Upper lobe of right lung (tissue), 1 donor: ENCODE measurements around the gene ANKS1B. TPM values are rescaled to one million over a fixed set of nuclear protein-coding genes. Genes with fewer than 3 reads are reported as not detected.

Source experiments
- ATAC-seq: fragments of 200-7000 bp; cut with Tn5 transposase; one replicate; pipeline ENCODE4 v1.9.1; 2020; ENCODE audit warnings: mild to moderate bottlenecking, moderate library complexity
- DNase-seq: peaks from one replicate; pipeline ENCODE4 v3.0.0-alpha.2; 2020
- H3K27ac ChIP-seq: fragments of 200-600 bp; one replicate; pipeline ENCODE4 v1.8.0; 2022
- H3K27me3 ChIP-seq: fragments of 200-600 bp; one replicate; pipeline ENCODE4 v1.8.0; 2022; ENCODE audit warnings: mild to moderate bottlenecking
- H3K36me3 ChIP-seq: fragments of 200-600 bp; one replicate; pipeline ENCODE4 v1.8.0; 2022
- H3K4me1 ChIP-seq: fragments of 200-600 bp; one replicate; pipeline ENCODE4 v1.8.0; 2022
- H3K4me3 ChIP-seq: fragments of 200-600 bp; one replicate; pipeline ENCODE4 v1.8.0; 2022; ENCODE audit warnings: mild to moderate bottlenecking
- H3K9me3 ChIP-seq: fragments of 200-600 bp; one replicate; pipeline ENCODE4 v1.8.0; 2022
- intact Hi-C: fragments of 100-400 bp; cut with DNase I; formaldehyde crosslinking; loops from one replicate; pipeline ENCODE4 v1.11.0; 2022
- total RNA-seq: library from RNA; stranded (reverse); fragmentation: NEBNext Ultra II Directional; extraction: Animal tissue kit (Norgen Biotek cat#: 25700); gene quantifications from one replicate; pipeline ENCODE4 v1.2.1, GENCODE V29; 2021
- TF ChIP-seq, protein P1 (sequence below): fragments of 200-600 bp; IDR thresholded peaks from one replicate; pipeline ENCODE4 v1.8.0; 2022; ENCODE audit warnings: antibody characterized with exemption
- donor health status: DM: no; HTN: yes; CAD: no; lungs with severe emphysema.

The ANKS1B gene
- total RNA-seq, 1 donor from 2014 or later: 5.3 TPM

DNA sequence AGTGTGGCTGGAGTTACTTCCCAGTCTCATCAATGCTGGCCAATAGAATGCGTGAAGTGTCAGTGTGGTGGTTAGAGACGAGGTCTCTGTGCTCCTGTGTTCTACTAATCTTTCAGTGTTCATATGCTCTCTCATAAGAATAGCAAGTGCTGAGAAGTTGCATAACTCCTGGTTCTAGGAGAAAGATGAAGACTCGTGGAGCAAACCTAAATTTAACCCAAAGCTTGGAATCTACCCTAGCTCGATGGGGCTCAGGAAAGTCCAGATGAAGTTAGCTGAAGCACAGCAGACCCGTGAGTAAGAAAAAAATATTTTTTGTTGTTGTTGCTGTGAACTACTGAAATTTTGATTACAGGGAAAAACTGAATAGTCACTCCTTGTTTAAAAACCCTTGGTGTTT, 927.1 kb downstream of the ANKS1B start:
- no peak for DNase-seq
- no peak overlapping the region for H3K4me3 ChIP-seq
- H3K9me3 ChIP-seq: no peaks in the 10 kb centered on the region
- TF ChIP-seq, protein P1, sequence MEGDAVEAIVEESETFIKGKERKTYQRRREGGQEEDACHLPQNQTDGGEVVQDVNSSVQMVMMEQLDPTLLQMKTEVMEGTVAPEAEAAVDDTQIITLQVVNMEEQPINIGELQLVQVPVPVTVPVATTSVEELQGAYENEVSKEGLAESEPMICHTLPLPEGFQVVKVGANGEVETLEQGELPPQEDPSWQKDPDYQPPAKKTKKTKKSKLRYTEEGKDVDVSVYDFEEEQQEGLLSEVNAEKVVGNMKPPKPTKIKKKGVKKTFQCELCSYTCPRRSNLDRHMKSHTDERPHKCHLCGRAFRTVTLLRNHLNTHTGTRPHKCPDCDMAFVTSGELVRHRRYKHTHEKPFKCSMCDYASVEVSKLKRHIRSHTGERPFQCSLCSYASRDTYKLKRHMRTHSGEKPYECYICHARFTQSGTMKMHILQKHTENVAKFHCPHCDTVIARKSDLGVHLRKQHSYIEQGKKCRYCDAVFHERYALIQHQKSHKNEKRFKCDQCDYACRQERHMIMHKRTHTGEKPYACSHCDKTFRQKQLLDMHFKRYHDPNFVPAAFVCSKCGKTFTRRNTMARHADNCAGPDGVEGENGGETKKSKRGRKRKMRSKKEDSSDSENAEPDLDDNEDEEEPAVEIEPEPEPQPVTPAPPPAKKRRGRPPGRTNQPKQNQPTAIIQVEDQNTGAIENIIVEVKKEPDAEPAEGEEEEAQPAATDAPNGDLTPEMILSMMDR: no peak
- intact Hi-C loops: no loop called here
- no peaks in the 10 kb centered on the region for H3K27me3 ChIP-seq
- no peak for ATAC-seq
- H3K36me3 ChIP-seq: no peaks in the 10 kb centered on the region
- H3K4me1 ChIP-seq: no peaks in the 10 kb centered on the region
- H3K27ac ChIP-seq: no peak overlapping the region

- H3K4me3 ChIP-seq: no peak overlapping the region
- H3K27ac ChIP-seq: no peak overlapping the region
- intact Hi-C loops: no loop called here
- H3K9me3 ChIP-seq: no peaks in the 10 kb centered on the region
- no peaks in the 10 kb centered on the region for H3K27me3 ChIP-seq
- no peaks in the 10 kb centered on the region for H3K36me3 ChIP-seq
- TF ChIP-seq, protein P1: no peak
- no peak for ATAC-seq
- no peak for DNase-seq
- H3K4me1 ChIP-seq: no peaks in the 10 kb centered on the region
These were observed 928.5 kb downstream of the ANKS1B start for GRCh38 chr12:99056186-99056585.

GRCh38 chr12:99055299-99055698, 929.4 kb downstream of the ANKS1B start:
- ATAC-seq: peak; percentile 58
- intact Hi-C loops: no loop called here

GRCh38 chr12:99054601-99055128, 930.1 kb downstream of the ANKS1B start:
- H3K27me3 ChIP-seq: no peaks in the 10 kb centered on the region
- H3K4me1 ChIP-seq: no peaks in the 10 kb centered on the region
- DNase-seq: no peak
- intact Hi-C loops: no loop called here
- H3K36me3 ChIP-seq: no peaks in the 10 kb centered on the region
- ATAC-seq: no peak
- TF ChIP-seq, protein P1: no peak
- H3K9me3 ChIP-seq: no peaks in the 10 kb centered on the region
- H3K4me3 ChIP-seq: no peak overlapping the region
- no peak overlapping the region for H3K27ac ChIP-seq

More at GRCh38 chr12:99055299-99055698, 929.4 kb downstream of the ANKS1B start:
- H3K9me3 ChIP-seq: no peaks in the 10 kb centered on the region
- no peak overlapping the region for H3K4me3 ChIP-seq
- H3K4me1 ChIP-seq: no peaks in the 10 kb centered on the region
- no peak overlapping the region for H3K27ac ChIP-seq
- no peak for DNase-seq
- no peaks in the 10 kb centered on the region for H3K36me3 ChIP-seq
- TF ChIP-seq, protein P1: no peak
- H3K27me3 ChIP-seq: no peaks in the 10 kb centered on the region

- ATAC-seq: no peak
- intact Hi-C loops: no loop called here
- no peaks in the 10 kb centered on the region for H3K36me3 ChIP-seq
These were observed 930.9 kb downstream of the ANKS1B start for GRCh38 chr12:99053616-99054362.

More at GRCh38 chr12:99053616-99054362, 930.9 kb downstream of the ANKS1B start:
- DNase-seq: no peak
- Histone ChIP-seq H3K9me3 (no peaks in the 10 kb centered on the region), H3K4me1 (no peaks in the 10 kb centered on the region), H3K27me3 (no peaks in the 10 kb centered on the region), H3K4me3 (no peak overlapping the region), H3K27ac (no peak overlapping the region)
- TF ChIP-seq, protein P1: no peak
